Left colon (tissue), 2 donors: ENCODE measurements around the gene FAM117B. TPM values are rescaled to one million over a fixed set of nuclear protein-coding genes. Genes with fewer than 3 reads are reported as not detected.
"Not testable (repeated sequence)": the region's sequence is repeated elsewhere in the genome, so short reads cannot be mapped to it uniquely, and the experiment has no call there.

ENCODE experiments used
- ATAC-seq: fragments of 200-7000 bp; cut with Tn5 transposase; one replicate; pipeline ENCODE4 v1.9.1; 2020; ENCODE audit warnings: mild to moderate bottlenecking, moderate library complexity
- DNase-seq, 2 donors: peaks; one replicate each; pipeline ENCODE4 v3.0.0-alpha.2; 2020
- intact Hi-C, 2 donors: fragments of 100-400 bp; cut with DNase I in 1 of 2; cut with micrococcal nuclease in 1 of 2; formaldehyde crosslinking; loops; one replicate each; pipeline versions ENCODE4 v1.11.2 to v1.14.0; 2022; cut with DNase I, micrococcal nuclease
- total RNA-seq, 2 donors: library from RNA; stranded (reverse); fragmentation: NEBNext Ultra II Directional; extraction: Animal tissue kit (Norgen Biotek cat#: 25700); gene quantifications; one replicate each; pipeline ENCODE4 v1.2.1, GENCODE V29; 2021
- donor health status: DM: no; HTN: no; CAD: no.
- donor health status: DM: yes; HTN: yes; CAD: no.

The FAM117B gene
- total RNA-seq, 2 donors from 2014 or later, result 16.1 to 17.7 TPM

DNA sequence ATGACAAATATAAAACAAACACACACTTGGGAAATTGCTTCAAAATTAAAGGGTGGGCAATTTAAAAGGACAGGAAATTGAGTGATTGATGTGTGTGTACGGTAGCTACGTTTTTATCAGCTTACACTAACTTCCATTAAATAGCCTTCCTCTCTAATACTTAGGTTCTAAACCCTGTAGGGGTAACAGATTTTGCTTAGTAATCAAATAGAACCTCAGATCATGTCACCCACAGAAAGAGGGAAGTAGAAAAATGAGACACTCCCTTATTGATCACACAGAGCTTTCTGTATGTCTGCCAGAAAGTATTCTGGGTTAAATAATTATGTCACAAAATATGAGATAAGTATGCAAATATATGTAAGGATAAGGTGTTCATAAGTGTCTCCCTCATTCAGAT is 143.4 kb downstream of the FAM117B start:
- ATAC-seq, result no peak
- intact Hi-C loops, result no loop called here
- no peak for DNase-seq

DNA sequence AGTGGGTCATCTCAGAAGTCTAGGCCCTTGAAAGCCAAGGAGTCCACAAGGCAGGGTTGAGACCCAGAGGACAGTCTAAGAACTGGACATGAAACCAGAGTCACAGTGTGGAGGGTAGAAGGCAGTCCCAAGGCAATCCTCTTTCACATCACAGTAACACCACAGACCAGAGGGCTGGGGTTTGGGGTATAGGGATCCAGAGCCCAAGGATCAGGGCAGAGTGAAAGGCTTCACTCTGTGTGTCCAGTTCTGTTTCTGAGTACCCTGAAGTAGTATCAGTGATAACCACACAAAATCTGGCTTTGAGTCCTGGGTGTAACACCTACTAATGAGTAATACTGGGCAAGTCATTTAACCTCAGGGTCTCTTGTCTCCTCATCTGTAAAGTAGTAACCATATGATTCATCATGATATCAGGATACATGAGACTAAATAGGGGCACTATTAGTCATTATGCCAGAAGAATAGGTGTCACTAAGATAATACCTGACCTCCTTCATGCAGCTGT is 145.8 kb downstream of the FAM117B start:
- ATAC-seq (no peak), DNase-seq (no peak)
- intact Hi-C loops, result no loop called here

GRCh38 chr2:202782940-202783558 is 148.3 kb downstream of the FAM117B start:
- DNase-seq (no peak), ATAC-seq (no peak)
- intact Hi-C loops, result no loop called here

DNA sequence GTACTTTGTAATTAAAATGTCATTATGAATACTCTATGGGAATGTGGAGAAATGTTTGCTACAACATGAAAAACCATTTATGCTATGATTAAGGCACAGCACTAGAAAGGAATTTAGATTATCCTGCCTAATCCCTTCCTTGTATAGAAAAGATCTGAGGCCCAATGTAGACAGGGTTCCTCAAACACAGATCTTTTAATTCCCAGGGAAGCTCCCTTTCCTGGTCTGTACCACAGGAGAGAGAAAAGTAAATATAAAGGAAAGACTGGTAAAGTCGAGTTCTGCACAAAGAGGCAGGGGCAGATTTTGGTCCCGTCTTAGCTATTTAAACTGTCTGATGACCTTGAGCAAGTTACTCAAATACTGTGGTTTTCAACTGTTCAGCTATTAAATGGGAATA is 152.1 kb downstream of the FAM117B start:
- no peak for ATAC-seq
- no peak for DNase-seq
- intact Hi-C loops, result no loop called here

GRCh38 chr2:202790676-202791075 is 155.9 kb downstream of the FAM117B start:
- no peak for DNase-seq
- intact Hi-C loops, result no loop called here
- ATAC-seq, result no peak

GRCh38 chr2:202797944-202798343 is 163.2 kb downstream of the FAM117B start:
- DNase-seq (no peak), ATAC-seq (no peak)

DNA sequence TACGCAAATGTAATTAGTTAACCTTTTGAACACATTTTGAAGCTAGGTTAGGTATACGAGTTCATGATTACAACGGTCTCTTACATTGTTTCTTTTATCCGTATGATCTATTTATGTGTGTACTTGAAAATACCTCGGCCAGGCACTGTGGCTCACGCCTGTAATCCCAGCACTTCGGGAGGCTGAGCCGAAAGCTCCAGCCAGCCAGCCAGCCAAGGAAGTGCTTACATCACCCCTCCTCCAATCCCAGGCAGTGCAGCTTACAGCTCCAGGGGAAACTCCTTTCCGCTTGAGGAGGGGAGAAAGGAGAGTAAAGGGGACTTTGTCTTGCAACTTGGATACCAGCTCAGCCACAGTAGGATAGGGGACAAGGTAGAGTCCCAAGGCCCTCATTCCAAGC is 171.1 kb downstream of the FAM117B start:
- intact Hi-C loops, ATAC-seq: not testable (repeated sequence)
- peak in 1 of 2 donors; percentile 38 for DNase-seq

More at GRCh38 chr2:202797944-202798343, 163.2 kb downstream of the FAM117B start:
- intact Hi-C loops, result no loop called here

GRCh38 chr2:202807431-202808138 is 172.8 kb downstream of the FAM117B start:
- intact Hi-C loops, result not testable (repeated sequence)

DNA sequence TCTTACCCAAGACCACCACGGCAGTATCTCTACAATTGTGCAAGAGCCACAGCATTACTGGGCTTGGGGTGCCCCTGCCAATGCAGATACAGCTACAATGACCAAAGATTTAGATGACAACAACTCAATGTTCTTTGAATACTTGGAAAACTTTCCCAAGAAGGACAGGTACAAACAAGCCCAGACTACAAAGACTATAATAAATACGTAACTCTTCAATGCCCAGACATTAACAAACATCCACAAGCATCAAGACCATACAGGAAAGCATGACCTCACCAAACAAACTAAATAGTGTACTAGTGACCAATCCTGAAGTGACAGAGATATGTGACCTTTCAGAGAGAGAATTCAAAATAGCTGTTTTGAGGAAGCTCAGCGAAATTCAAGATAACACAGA is 174.0 kb downstream of the FAM117B start:
- intact Hi-C loops, result no loop called here
- DNase-seq, result no peak
- no peak for ATAC-seq

More at GRCh38 chr2:202807431-202808138, 172.8 kb downstream of the FAM117B start:
- peak; percentile 52 to 79 for DNase-seq
- ATAC-seq, result peak; percentile 95

DNA sequence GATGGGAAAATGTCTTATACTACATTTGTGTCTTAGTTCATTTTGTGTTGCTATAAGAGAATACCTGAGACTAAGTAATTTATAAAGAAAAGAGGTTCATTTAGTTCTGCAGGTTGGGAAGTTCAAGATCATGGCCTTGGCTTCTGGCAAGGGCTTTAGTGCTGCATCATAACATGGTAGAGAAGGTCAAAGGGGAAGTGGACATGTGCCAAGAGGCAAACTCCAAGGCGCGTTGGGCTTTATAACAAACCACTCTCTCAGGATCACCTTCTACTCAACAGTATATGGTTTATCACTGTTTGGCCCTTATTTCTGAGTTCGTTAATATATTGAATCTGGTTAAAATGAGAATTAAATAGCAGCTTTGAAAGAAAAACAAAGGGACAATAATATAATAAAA is 178.6 kb downstream of the FAM117B start:
- DNase-seq (no peak), ATAC-seq (peak; percentile 44)
- intact Hi-C loops, result no loop called here

GRCh38 chr2:202814226-202814625 is 179.5 kb downstream of the FAM117B start:
- DNase-seq (no peak), ATAC-seq (no peak)
- intact Hi-C loops, result no loop called here

DNA sequence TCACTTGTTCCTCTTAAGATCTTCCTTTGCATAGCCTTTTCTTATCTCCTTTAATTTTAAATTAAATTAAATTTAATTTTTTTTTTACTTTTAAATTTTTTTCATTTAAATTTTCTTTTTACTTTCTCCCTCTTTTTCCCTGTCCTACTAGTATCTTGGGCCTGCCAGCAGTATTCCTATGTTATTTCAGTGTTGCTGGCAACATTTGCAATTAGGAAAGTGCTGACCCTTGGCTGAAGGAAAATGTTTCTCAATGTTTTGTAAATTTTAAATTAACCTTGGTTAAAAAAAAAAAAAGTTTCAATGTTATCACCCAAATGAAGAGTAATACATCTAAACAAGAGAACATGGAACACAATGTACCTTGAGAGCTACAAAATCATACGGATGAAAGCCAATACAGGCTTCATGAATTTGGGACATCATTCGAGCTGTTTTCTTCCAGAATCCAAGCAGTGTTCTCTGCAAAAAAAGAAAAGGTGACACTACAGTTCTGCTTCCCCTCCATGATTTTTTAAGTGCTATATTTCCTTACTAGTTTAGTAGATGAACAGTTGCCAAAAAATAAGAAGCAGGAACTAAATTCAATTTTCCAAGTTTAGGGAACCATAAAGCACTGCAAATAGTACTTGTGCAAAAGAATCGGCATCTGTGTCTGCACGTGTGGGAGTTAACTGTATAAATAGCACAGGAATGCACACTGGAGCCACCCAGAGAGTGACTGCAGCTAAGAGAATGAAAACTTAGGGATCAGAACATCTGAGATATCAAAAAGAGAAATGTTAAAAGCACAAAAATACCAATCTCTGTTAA is 181.0 kb downstream of the FAM117B start:
- no peak for DNase-seq

DNA sequence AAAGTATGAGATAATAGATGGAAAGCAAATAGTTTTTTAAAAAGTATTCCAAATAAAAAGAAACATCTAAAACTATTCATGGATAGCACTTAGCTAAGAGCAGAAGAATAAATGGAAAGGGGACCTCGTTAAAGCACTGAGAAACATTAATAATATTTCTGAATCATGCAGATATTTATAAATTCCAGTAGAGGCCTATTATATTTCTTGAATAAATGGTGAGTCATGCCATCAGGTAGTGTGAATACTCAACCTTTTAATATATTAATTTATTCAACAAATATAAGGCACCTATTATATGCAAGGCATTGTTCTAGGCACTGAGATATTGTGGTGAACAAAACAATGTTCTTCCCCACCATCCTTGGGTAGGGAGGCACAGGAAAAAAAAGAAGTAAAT is 183.0 kb downstream of the FAM117B start:
- DNase-seq (no peak), ATAC-seq (no peak)
- intact Hi-C loops, result no loop called here

More for the DNA sequence above, 181.0 kb downstream of the FAM117B start:
- intact Hi-C loops, result no loop called here
- peak; percentile 46 for ATAC-seq

- no peak for ATAC-seq
- intact Hi-C loops, result no loop called here
- no peak for DNase-seq
Measured at GRCh38 chr2:202818321-202818720, 183.6 kb downstream of the FAM117B start.

Other genes starting within 250 kb of the FAM117B start
- 1 to 10 TPM; 1.7 to 2.9 TPM for gene ICA1L, start 236.8 kb downstream of the FAM117B start, total RNA-seq